Measurements from ENCODE around the gene ANO6.

DNA sequence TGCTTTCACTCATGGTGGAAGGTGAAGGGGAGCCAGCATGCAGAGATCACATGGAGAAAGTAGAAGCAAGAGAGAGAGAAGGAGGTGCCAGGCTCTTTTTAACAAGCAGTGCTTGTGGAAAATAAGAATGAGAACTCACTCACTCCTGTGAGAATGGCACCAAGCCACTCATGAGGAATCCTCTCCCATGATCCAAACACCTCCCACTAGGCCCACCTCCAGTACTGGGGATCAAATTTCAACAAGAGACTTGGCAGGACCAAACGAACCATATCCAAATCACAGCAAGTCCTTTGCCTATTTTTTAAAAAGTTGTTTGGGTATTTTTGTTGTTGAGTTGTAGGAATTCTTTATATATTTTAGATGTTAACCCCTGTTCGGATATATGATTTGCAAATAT, 267.7 kb downstream of the ANO6 start:
- TF ChIP-seq, protein P1, sequence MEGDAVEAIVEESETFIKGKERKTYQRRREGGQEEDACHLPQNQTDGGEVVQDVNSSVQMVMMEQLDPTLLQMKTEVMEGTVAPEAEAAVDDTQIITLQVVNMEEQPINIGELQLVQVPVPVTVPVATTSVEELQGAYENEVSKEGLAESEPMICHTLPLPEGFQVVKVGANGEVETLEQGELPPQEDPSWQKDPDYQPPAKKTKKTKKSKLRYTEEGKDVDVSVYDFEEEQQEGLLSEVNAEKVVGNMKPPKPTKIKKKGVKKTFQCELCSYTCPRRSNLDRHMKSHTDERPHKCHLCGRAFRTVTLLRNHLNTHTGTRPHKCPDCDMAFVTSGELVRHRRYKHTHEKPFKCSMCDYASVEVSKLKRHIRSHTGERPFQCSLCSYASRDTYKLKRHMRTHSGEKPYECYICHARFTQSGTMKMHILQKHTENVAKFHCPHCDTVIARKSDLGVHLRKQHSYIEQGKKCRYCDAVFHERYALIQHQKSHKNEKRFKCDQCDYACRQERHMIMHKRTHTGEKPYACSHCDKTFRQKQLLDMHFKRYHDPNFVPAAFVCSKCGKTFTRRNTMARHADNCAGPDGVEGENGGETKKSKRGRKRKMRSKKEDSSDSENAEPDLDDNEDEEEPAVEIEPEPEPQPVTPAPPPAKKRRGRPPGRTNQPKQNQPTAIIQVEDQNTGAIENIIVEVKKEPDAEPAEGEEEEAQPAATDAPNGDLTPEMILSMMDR (IDR thresholded peaks at IDR 0.05; ENCODE audit: poor library complexity, severe bottlenecking): no peak
- TF ChIP-seq POLR2AphosphoS5 (IDR thresholded peaks at IDR 0.05): no peak
- TF ChIP-seq EZH2 (IDR thresholded peaks at IDR 0.05; ENCODE audit: borderline replicate concordance, insufficient read depth, low read length, poor library complexity, severe bottlenecking): no peak
- TF ChIP-seq EP300 (conservative IDR thresholded peaks at IDR 0.05; ENCODE audit: poor library complexity, severe bottlenecking): no peak
- TF ChIP-seq, protein P2, sequence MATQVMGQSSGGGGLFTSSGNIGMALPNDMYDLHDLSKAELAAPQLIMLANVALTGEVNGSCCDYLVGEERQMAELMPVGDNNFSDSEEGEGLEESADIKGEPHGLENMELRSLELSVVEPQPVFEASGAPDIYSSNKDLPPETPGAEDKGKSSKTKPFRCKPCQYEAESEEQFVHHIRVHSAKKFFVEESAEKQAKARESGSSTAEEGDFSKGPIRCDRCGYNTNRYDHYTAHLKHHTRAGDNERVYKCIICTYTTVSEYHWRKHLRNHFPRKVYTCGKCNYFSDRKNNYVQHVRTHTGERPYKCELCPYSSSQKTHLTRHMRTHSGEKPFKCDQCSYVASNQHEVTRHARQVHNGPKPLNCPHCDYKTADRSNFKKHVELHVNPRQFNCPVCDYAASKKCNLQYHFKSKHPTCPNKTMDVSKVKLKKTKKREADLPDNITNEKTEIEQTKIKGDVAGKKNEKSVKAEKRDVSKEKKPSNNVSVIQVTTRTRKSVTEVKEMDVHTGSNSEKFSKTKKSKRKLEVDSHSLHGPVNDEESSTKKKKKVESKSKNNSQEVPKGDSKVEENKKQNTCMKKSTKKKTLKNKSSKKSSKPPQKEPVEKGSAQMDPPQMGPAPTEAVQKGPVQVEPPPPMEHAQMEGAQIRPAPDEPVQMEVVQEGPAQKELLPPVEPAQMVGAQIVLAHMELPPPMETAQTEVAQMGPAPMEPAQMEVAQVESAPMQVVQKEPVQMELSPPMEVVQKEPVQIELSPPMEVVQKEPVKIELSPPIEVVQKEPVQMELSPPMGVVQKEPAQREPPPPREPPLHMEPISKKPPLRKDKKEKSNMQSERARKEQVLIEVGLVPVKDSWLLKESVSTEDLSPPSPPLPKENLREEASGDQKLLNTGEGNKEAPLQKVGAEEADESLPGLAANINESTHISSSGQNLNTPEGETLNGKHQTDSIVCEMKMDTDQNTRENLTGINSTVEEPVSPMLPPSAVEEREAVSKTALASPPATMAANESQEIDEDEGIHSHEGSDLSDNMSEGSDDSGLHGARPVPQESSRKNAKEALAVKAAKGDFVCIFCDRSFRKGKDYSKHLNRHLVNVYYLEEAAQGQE (IDR thresholded peaks at IDR 0.05; ENCODE audit: borderline replicate concordance): no peak
- no peak for TF ChIP-seq SMC3 (conservative IDR thresholded peaks at IDR 0.05; ENCODE audit: poor library complexity)
- no peak for TF ChIP-seq MXI1 (conservative IDR thresholded peaks at IDR 0.05; ENCODE audit: poor library complexity, severe bottlenecking)
- no peak for TF ChIP-seq RAD21 (conservative IDR thresholded peaks at IDR 0.05)
- no peak for TF ChIP-seq TAF1 (IDR thresholded peaks at IDR 0.05; ENCODE audit: low read depth)
